Astrocyte (in vitro differentiated cells and primary cell): Measurements from ENCODE around the gene CLSTN3. TPM values are rescaled to one million over a fixed set of nuclear protein-coding genes. Genes with fewer than 3 reads are reported as not detected.
"Not testable (repeated sequence)": the region's sequence is repeated elsewhere in the genome, so short reads cannot be mapped to it uniquely, and the experiment has no call there.

Experiments used
- DNase-seq: peaks from one replicate; pipeline ENCODE4 v3.0.0-alpha.2; 2010; ENCODE audit warnings: low read depth
- FAIRE-seq: peaks from 2 replicates; lab custom pipeline; 2011; peaks lifted over from hg19 to GRCh38; lab: Jason Lieb, UNC
- H2AFZ ChIP-seq: 2 replicates; pipeline ENCODE4 v1.6.0; 2012; ENCODE audit warnings: low read depth, low read length, inconsistent platforms
- H3K27ac ChIP-seq: 2 replicates; pipeline ENCODE4 v1.5.1; 2011; ENCODE audit warnings: low read depth, low read length, inconsistent platforms
- H3K27me3 ChIP-seq: 2 replicates; pipeline ENCODE4 v1.6.0; 2011; ENCODE audit warnings: low read length, inconsistent platforms; ENCODE audit not compliant: insufficient read depth
- H3K36me3 ChIP-seq: 2 replicates; pipeline ENCODE4 v1.5.1; 2011; ENCODE audit warnings: low read length, inconsistent platforms; ENCODE audit not compliant: insufficient read depth
- H3K4me1 ChIP-seq: 2 replicates; pipeline ENCODE4 v1.5.1; 2011; ENCODE audit warnings: low read length, inconsistent platforms; ENCODE audit not compliant: insufficient read depth
- H3K4me2 ChIP-seq: 2 replicates; pipeline ENCODE4 v1.6.0; 2012; ENCODE audit warnings: low read length, inconsistent platforms
- H3K4me3 ChIP-seq: 2 replicates; pipeline ENCODE4 v1.5.1; 2011; ENCODE audit warnings: low read depth, mild to moderate bottlenecking, low read length, inconsistent platforms; ENCODE audit not compliant: insufficient read depth
- H3K79me2 ChIP-seq: 2 replicates; pipeline ENCODE4 v1.6.0; 2012; ENCODE audit warnings: mild to moderate bottlenecking, low read length, inconsistent platforms; ENCODE audit not compliant: insufficient read depth
- H3K9ac ChIP-seq: 2 replicates; pipeline ENCODE4 v1.6.0; 2012; ENCODE audit warnings: mild to moderate bottlenecking, low read length, inconsistent platforms
- H3K9me3 ChIP-seq: 2 replicates; pipeline ENCODE4 v1.5.1; 2012; ENCODE audit warnings: low read depth, mild to moderate bottlenecking, low read length, inconsistent platforms; ENCODE audit not compliant: insufficient read depth
- H4K20me1 ChIP-seq: 2 replicates; pipeline ENCODE4 v1.6.0; 2012; ENCODE audit warnings: low read length, inconsistent platforms; ENCODE audit not compliant: insufficient read depth
- H3K27ac Mint-ChIP-seq: one replicate; pipeline ENCODE4 v1.8.0; 2021; ENCODE audit warnings: mild to moderate bottlenecking, mixed read lengths; ENCODE audit not compliant: unreplicated experiment
- H3K27me3 Mint-ChIP-seq: one replicate; pipeline ENCODE4 v1.8.0; 2021; ENCODE audit warnings: low read depth, mixed read lengths; ENCODE audit not compliant: unreplicated experiment
- H3K36me3 Mint-ChIP-seq: one replicate; pipeline ENCODE4 v1.8.0; 2021; ENCODE audit warnings: low read depth, mixed read lengths; ENCODE audit not compliant: unreplicated experiment
- H3K4me1 Mint-ChIP-seq: one replicate; pipeline ENCODE4 v1.8.0; 2021; ENCODE audit warnings: low read depth, mixed read lengths; ENCODE audit not compliant: unreplicated experiment
- H3K4me3 Mint-ChIP-seq: one replicate; pipeline ENCODE4 v1.8.0; 2021; ENCODE audit warnings: mild to moderate bottlenecking, moderate library complexity, mixed read lengths; ENCODE audit not compliant: unreplicated experiment
- H3K9me3 Mint-ChIP-seq: one replicate; pipeline ENCODE4 v1.8.0; 2021; ENCODE audit warnings: mild to moderate bottlenecking, mixed read lengths; ENCODE audit not compliant: unreplicated experiment
- EZH2 ChIP-seq: IDR thresholded peaks from 2 replicates; pipeline ENCODE4 v1.6.1; 2012; ENCODE audit warnings: mild to moderate bottlenecking, low read length, inconsistent platforms; ENCODE audit not compliant: insufficient read depth
- total RNA-seq: library from RNA; stranded (reverse); gene quantifications from 2 replicates; pipeline ENCODE4 v1.2.1, GENCODE V29; 2021
- TF ChIP-seq, protein P1 (sequence below): IDR thresholded peaks from 2 replicates; pipeline ENCODE4 v1.5.1; 2011; ENCODE audit warnings: low read depth, mild to moderate bottlenecking, inconsistent platforms, low read length, moderate library complexity; ENCODE audit not compliant: insufficient read depth

The CLSTN3 gene
- total RNA-seq, 1 donor from 2014 or later: 29.6 TPM

DNA sequence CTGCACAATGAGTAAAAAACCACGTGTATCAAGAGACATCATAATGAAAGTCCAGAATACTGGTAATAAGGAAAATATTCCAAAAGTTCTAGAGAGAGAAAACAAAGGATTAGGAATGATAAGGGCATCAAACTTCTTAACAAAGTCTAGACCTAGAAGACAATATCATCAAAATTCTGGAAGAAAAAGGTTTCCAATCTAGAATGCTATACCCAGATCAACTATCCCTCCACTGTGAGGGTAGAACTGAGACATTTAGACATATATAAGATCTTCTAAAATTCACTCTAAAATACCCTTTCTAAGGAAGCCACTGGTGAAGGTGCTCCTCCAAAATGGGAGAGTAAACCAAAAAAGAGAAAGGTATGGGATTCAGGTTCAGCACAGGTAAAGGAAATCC is 24.1 kb upstream of the CLSTN3 start:
- H4K20me1 ChIP-seq: peaks cover 9% of the 10 kb centered on the region
- TF ChIP-seq, protein P1, sequence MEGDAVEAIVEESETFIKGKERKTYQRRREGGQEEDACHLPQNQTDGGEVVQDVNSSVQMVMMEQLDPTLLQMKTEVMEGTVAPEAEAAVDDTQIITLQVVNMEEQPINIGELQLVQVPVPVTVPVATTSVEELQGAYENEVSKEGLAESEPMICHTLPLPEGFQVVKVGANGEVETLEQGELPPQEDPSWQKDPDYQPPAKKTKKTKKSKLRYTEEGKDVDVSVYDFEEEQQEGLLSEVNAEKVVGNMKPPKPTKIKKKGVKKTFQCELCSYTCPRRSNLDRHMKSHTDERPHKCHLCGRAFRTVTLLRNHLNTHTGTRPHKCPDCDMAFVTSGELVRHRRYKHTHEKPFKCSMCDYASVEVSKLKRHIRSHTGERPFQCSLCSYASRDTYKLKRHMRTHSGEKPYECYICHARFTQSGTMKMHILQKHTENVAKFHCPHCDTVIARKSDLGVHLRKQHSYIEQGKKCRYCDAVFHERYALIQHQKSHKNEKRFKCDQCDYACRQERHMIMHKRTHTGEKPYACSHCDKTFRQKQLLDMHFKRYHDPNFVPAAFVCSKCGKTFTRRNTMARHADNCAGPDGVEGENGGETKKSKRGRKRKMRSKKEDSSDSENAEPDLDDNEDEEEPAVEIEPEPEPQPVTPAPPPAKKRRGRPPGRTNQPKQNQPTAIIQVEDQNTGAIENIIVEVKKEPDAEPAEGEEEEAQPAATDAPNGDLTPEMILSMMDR: no peak
- no peak for TF ChIP-seq EZH2
- peaks cover 13% of the 10 kb centered on the region for H3K36me3 Mint-ChIP-seq
- no peak overlapping the region for H3K9ac ChIP-seq
- H3K27ac ChIP-seq: no peak overlapping the region
- H3K4me3 ChIP-seq: no peak overlapping the region
- peaks cover 2% of the 10 kb centered on the region for H3K4me1 Mint-ChIP-seq
- H3K9me3 Mint-ChIP-seq: peaks cover 7% of the 10 kb centered on the region
- no peak overlapping the region for H2AFZ ChIP-seq
- H3K27ac Mint-ChIP-seq: no peak overlapping the region
- H3K4me3 Mint-ChIP-seq: no peak overlapping the region
- H3K27me3 Mint-ChIP-seq: peaks cover 9% of the 10 kb centered on the region
- no peaks in the 10 kb centered on the region for H3K36me3 ChIP-seq
- H3K79me2 ChIP-seq: peaks cover 7% of the 10 kb centered on the region
- DNase-seq (no peak), FAIRE-seq (no peak)
- peaks cover 10% of the 10 kb centered on the region for H3K4me1 ChIP-seq
- no peak overlapping the region for H3K4me2 ChIP-seq
- no peaks in the 10 kb centered on the region for H3K9me3 ChIP-seq
- H3K27me3 ChIP-seq: no peaks in the 10 kb centered on the region

DNA sequence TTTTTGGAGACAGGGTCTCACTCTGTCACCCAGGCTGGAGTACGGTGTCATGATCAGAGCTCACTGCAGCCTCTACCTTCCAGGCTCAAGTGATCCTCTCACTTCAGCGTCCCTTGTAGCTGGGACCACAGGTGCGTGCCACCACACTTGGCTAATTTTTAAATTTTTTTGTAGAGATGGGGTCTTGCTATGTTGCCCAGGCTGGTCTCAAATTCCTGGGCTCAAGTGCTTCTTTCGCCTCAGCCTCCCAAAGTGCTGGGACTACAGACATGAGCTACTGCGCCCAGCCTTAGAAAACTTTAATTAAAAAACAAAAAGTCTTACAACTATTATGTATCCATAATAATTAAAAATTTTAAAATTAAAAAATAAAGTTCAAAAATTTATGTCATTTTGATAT is 23.0 kb upstream of the CLSTN3 start:
- not testable (repeated sequence) for H3K9me3 Mint-ChIP-seq, H3K27ac Mint-ChIP-seq, H3K9ac ChIP-seq, FAIRE-seq, H3K27ac ChIP-seq, H3K79me2 ChIP-seq, H3K36me3 Mint-ChIP-seq, H3K27me3 Mint-ChIP-seq, H3K27me3 ChIP-seq, H3K4me1 Mint-ChIP-seq, H3K36me3 ChIP-seq, H3K4me1 ChIP-seq, H3K4me2 ChIP-seq, H3K4me3 ChIP-seq, DNase-seq, H2AFZ ChIP-seq, H3K4me3 Mint-ChIP-seq, H4K20me1 ChIP-seq, H3K9me3 ChIP-seq

DNA sequence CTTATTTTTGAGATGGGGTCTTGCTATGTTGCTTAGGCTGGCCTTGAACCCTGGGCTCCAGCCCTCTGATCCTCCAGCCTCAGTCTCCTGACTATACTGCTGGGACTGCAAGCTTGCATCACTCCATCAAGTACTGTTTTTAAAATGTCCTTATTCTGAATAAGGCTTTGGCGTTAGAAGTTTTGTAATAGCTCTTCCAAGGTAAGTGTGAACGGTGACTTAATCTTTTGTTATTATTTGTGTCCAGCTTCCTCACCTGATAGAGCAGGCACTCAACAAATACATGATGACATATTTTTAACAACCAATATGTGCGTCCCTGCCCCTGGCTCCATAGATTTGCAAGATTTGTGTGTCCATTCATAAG is 22.6 kb upstream of the CLSTN3 start:
- H4K20me1 ChIP-seq: peaks cover 4% of the 10 kb centered on the region
- Mint-ChIP-seq H3K36me3 (peaks cover 10% of the 10 kb centered on the region), H3K4me1 (peaks cover 2% of the 10 kb centered on the region), H3K4me3 (peak overlapping the region; percentile 86), H3K27me3 (peaks cover 5% of the 10 kb centered on the region), H3K9me3 (peaks cover 4% of the 10 kb centered on the region), H3K27ac (no peak overlapping the region)
- H2AFZ ChIP-seq: peak overlapping the region; percentile 82
- peaks cover 7% of the 10 kb centered on the region for H3K79me2 ChIP-seq
- no peaks in the 10 kb centered on the region for H3K36me3 ChIP-seq
- peak overlapping the region; percentile 75 for H3K4me3 ChIP-seq
- H3K9ac ChIP-seq: peak overlapping the region; percentile 92
- DNase-seq (no peak), FAIRE-seq (no peak)
- H3K4me2 ChIP-seq: peak overlapping the region; percentile 96
- no peaks in the 10 kb centered on the region for H3K27me3 ChIP-seq
- H3K4me1 ChIP-seq: peaks cover 10% of the 10 kb centered on the region
- no peak overlapping the region for H3K27ac ChIP-seq
- H3K9me3 ChIP-seq: no peaks in the 10 kb centered on the region
- TF ChIP-seq EZH2: no peak
- TF ChIP-seq, protein P1: no peak
